HEK293T (cell line): ENCODE data around the gene ARID1B.

Source experiments
- CTBP1 ChIP-seq: fragments of 450-650 bp; IDR thresholded peaks from 2 replicates; pipeline ENCODE4 v1.6.1; 2016; ENCODE audit warnings: borderline replicate concordance
- ELF4 ChIP-seq: fragments of 450-650 bp; IDR thresholded peaks from 2 replicates; pipeline ENCODE4 v1.6.1; 2017; ENCODE audit warnings: antibody characterized with exemption
- FOXA1 ChIP-seq: fragments of 450-650 bp; IDR thresholded peaks from 2 replicates; pipeline ENCODE4 v1.6.1; 2016; ENCODE audit warnings: mild to moderate bottlenecking
- FOXM1 ChIP-seq: fragments of 450-650 bp; IDR thresholded peaks from 2 replicates; pipeline ENCODE4 v1.6.1; 2017; ENCODE audit warnings: mild to moderate bottlenecking, borderline replicate concordance
- HDGF ChIP-seq: fragments of 450-650 bp; IDR thresholded peaks from 2 replicates; pipeline ENCODE4 v1.6.1; 2017; ENCODE audit warnings: antibody characterized with exemption, borderline replicate concordance
- LEF1 ChIP-seq: fragments of 450-650 bp; IDR thresholded peaks from 2 replicates; pipeline ENCODE4 v1.6.1; 2017; ENCODE audit warnings: mild to moderate bottlenecking, borderline replicate concordance
- NFRKB ChIP-seq: fragments of 450-650 bp; IDR thresholded peaks from 2 replicates; pipeline ENCODE4 v1.6.1; 2016; ENCODE audit warnings: mild to moderate bottlenecking, moderate library complexity
- SP1 ChIP-seq: fragments of 450-650 bp; IDR thresholded peaks from 2 replicates; pipeline ENCODE4 v1.6.1; 2017
- TARDBP ChIP-seq: fragments of 450-650 bp; IDR thresholded peaks from 2 replicates; pipeline ENCODE4 v1.6.1; 2016
- ZNF384 ChIP-seq: fragments of 450-650 bp; IDR thresholded peaks from 2 replicates; pipeline ENCODE4 v1.6.1; 2016

DNA sequence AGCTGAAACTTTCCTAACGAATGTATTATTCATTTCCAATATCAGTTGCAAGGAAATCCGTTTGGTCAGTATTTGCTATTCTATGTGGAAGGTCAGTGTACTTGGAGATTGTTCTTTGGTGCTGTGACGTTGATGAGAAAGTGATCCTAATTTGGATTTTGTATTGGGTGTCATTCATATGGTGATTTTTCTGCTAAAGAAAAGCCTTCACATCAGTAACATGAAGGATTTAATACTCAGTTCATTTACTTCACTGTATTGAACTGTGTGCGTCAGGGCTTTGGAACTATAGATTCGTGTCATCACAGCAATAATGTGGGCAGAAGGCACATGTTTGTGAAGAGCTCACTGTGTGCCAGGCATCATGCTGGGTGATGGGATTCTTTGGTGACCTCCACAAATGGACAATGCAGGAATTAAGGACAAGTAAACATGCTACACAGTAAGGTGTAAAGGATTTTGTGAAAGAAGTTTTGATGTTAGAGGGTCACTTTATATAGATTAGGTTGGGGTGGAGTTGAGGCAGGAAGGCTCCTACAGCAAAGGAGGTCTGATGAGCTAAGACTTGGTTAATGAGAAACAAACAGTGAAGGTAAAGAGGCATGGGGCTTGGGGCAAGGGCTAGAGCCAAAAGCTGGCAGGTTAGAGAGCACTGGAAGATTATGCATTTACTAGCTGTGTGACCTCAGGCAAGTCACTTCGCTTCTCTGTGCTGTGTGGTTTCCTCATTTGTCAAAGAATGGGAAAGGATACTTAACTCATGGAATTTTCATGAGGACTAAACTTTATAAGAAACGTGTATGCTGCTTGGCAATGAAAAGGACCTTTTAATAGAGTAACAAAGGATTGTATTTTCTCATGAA lies 12.1 kb downstream of the ARID1B start:
- TF ChIP-seq LEF1 (no peak), ZNF384 (no peak), FOXM1 (no peak), NFRKB (no peak), SP1 (no peak), TARDBP (no peak), ELF4 (no peak), CTBP1 (no peak), FOXA1 (no peak), HDGF (no peak)
